Mesendoderm (in vitro differentiated cells): ENCODE results near the gene MAEA.

Source experiments
- DNase-seq: peaks from one replicate; pipeline ENCODE4 v3.0.0; 2013
- H2AK5ac ChIP-seq: 2 replicates; pipeline ENCODE4 v1.6.1; 2013; ENCODE audit warnings: low read length, inconsistent platforms
- H2BK120ac ChIP-seq: 2 replicates; pipeline ENCODE4 v1.6.1; 2013; ENCODE audit warnings: low read depth, mild to moderate bottlenecking, low read length, moderate library complexity, mixed read lengths
- H2BK15ac ChIP-seq: replicated peaks from 2 replicates; pipeline ENCODE4 v1.6.1; 2013; ENCODE audit warnings: low read depth, mild to moderate bottlenecking, moderate library complexity
- H2BK5ac ChIP-seq: 2 replicates; pipeline ENCODE4 v1.6.1; 2013; ENCODE audit warnings: low read length, inconsistent platforms
- H3K18ac ChIP-seq: 2 replicates; pipeline ENCODE4 v1.6.1; 2013; ENCODE audit warnings: mild to moderate bottlenecking, low read length, mixed read lengths
- H3K23ac ChIP-seq: one replicate; pipeline ENCODE4 v1.6.1; 2013; ENCODE audit warnings: low read length
- H3K27ac ChIP-seq: 2 replicates; pipeline ENCODE4 v1.5.1; 2013; ENCODE audit warnings: low read depth, mild to moderate bottlenecking, inconsistent platforms, low read length, moderate library complexity
- H3K27me3 ChIP-seq: 2 replicates; pipeline ENCODE4 v1.6.1; 2013; ENCODE audit warnings: low read length, control low read depth, mild to moderate bottlenecking, inconsistent platforms; ENCODE audit not compliant: insufficient read depth, poor library complexity
- H3K36me3 ChIP-seq: 2 replicates; pipeline ENCODE4 v1.6.1; 2013; ENCODE audit warnings: low read length, inconsistent platforms; ENCODE audit not compliant: control insufficient read depth, insufficient read depth
- H3K4ac ChIP-seq: one replicate; pipeline ENCODE4 v1.6.1; 2013; ENCODE audit warnings: low read depth, mild to moderate bottlenecking, low read length, moderate library complexity
- H3K4me1 ChIP-seq: 2 replicates; pipeline ENCODE4 v1.6.1; 2013; ENCODE audit warnings: low read depth, low read length, inconsistent platforms; ENCODE audit not compliant: control insufficient read depth
- H3K4me2 ChIP-seq: 2 replicates; pipeline ENCODE4 v1.6.1; 2013; ENCODE audit warnings: low read length
- H3K4me3 ChIP-seq: 2 replicates; pipeline ENCODE4 v1.5.1; 2013; ENCODE audit warnings: mild to moderate bottlenecking, low read length
- H3K56ac ChIP-seq: one replicate; pipeline ENCODE4 v1.6.1; 2013; ENCODE audit warnings: low read length
- H3K79me1 ChIP-seq: 2 replicates; pipeline ENCODE4 v1.6.1; 2013; ENCODE audit warnings: low read length, inconsistent platforms
- H3K79me2 ChIP-seq: 2 replicates; pipeline ENCODE4 v1.6.1; 2013; ENCODE audit warnings: mild to moderate bottlenecking, low read length; ENCODE audit not compliant: control insufficient read depth, insufficient read depth
- H3K9ac ChIP-seq: 2 replicates; pipeline ENCODE4 v1.6.1; 2013; ENCODE audit warnings: low read length, inconsistent platforms
- H4K5ac ChIP-seq: one replicate; pipeline ENCODE4 v1.6.1; 2013; ENCODE audit warnings: low read length
- H4K8ac ChIP-seq: one replicate; pipeline ENCODE4 v1.6.1; 2013; ENCODE audit warnings: low read depth, mild to moderate bottlenecking, control low read depth, low read length, moderate library complexity
- WGBS: extraction: QIAGEN DNeasy Blood & Tissue Kit; methylation state at CpG from one replicate; pipeline ENCODE4 v1.1.7; 2013; ENCODE audit warnings: low lambda C conversion rate, missing lambda C conversion rate; ENCODE audit not compliant: insufficient coverage; ENCODE audit errors: extremely low coverage; 5-methylcytosine and 5-hydroxymethylcytosine counted together

MAEA gene

DNA sequence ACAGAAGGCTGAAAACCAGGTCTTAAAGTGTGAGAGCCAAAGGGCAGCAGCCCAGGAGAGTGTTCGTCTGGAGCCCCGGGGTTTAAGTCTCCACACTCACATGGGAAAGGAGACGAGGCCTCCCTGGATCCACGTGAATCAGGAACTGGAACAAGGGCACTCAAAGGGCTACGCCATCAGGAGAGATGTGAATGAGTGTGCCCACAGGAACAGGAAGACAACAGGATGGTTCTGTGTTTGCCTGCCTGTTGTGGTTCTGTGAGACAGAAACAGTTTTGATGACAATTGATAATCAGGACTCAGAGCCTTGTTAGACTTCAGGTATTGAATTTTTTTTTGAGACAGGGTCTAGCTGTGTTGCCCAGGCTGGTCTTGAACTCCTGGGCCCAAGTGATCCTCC, 35.9 kb upstream of the MAEA start:
- no peak overlapping the region for H3K27ac ChIP-seq
- H3K9ac ChIP-seq: no peak overlapping the region
- H3K36me3 ChIP-seq: no peaks in the 10 kb centered on the region
- H3K18ac ChIP-seq: no peak overlapping the region
- H2BK5ac ChIP-seq: no peak overlapping the region
- H3K4me3 ChIP-seq: no peak overlapping the region
- H3K79me2 ChIP-seq: no peaks in the 10 kb centered on the region
- H3K4me1 ChIP-seq: no peaks in the 10 kb centered on the region
- H3K27me3 ChIP-seq: no peaks in the 10 kb centered on the region
- H4K5ac ChIP-seq: no peak overlapping the region
- H2AK5ac ChIP-seq: no peak overlapping the region
- H2BK120ac ChIP-seq: no peak overlapping the region
- H2BK15ac ChIP-seq: no peak overlapping the region
- H3K4me2 ChIP-seq: no peak overlapping the region
- peaks cover 2% of the 10 kb centered on the region for H3K79me1 ChIP-seq
- no peak overlapping the region for H3K23ac ChIP-seq
- no CpG with 5 or more reads among the region's 5 CpGs for WGBS
- H3K56ac ChIP-seq: no peak overlapping the region
- H4K8ac ChIP-seq: no peak overlapping the region
- no peak for DNase-seq
- H3K4ac ChIP-seq: no peak overlapping the region

DNA sequence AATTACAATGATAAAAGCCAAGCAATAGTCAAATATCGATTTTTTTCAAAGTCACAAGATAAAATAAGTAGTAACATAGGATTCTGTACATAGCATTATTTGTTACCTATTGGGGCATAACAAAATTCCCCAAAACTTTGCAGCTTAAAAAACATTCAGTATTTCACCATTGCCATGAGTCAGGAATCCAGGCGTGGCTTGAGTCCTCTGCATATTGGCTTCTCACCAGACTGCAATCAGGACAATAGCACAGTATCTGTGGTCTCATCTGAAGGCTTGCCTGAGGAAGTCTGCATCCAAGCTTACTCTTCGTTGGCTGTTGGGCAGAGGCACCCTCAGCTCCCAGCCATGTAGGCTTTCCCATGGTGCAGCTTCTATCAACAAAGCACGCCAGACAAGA, 34.5 kb upstream of the MAEA start:
- H2BK5ac ChIP-seq: no peak overlapping the region
- no peak overlapping the region for H2AK5ac ChIP-seq
- H3K23ac ChIP-seq: no peak overlapping the region
- DNase-seq: no peak
- H4K8ac ChIP-seq: no peak overlapping the region
- H2BK15ac ChIP-seq: no peak overlapping the region
- no peak overlapping the region for H4K5ac ChIP-seq
- no peak overlapping the region for H3K56ac ChIP-seq
- H3K79me1 ChIP-seq: no peaks in the 10 kb centered on the region
- WGBS: no CpG with 5 or more reads among the region's 4 CpGs
- H3K36me3 ChIP-seq: no peaks in the 10 kb centered on the region
- no peak overlapping the region for H3K4me2 ChIP-seq
- no peaks in the 10 kb centered on the region for H3K27me3 ChIP-seq
- H3K4me3 ChIP-seq: no peak overlapping the region
- no peak overlapping the region for H3K9ac ChIP-seq
- H3K18ac ChIP-seq: no peak overlapping the region
- H3K27ac ChIP-seq: no peak overlapping the region
- H2BK120ac ChIP-seq: no peak overlapping the region
- H3K79me2 ChIP-seq: no peaks in the 10 kb centered on the region
- no peak overlapping the region for H3K4ac ChIP-seq
- H3K4me1 ChIP-seq: no peaks in the 10 kb centered on the region

DNA sequence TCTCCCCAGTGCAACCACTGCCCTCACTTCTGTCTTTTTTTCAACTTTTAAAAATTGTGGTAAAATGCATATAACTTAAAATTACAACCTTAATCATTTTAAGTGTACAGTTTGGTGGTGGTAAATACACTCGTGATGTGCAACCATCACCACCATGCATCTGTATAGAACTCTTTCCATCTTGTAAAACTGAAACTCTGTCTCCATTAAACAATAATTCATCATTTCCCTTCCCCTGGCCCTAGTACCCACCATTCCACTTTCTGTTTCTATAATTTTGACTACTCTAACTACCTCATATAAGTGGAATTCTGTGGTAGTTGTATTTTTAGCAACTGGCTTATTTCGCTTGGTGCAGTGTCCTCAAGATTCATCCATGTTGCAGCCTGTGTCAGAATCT, 34.0 kb upstream of the MAEA start:
- Histone ChIP-seq H3K27me3 (no peaks in the 10 kb centered on the region), H3K79me1 (no peaks in the 10 kb centered on the region), H4K8ac (no peak overlapping the region), H3K4me1 (no peaks in the 10 kb centered on the region), H3K4me3 (no peak overlapping the region), H3K36me3 (no peaks in the 10 kb centered on the region), H3K18ac (no peak overlapping the region), H3K27ac (no peak overlapping the region), H3K4me2 (no peak overlapping the region), H4K5ac (no peak overlapping the region), H2BK5ac (no peak overlapping the region), H3K9ac (no peak overlapping the region), H3K79me2 (no peaks in the 10 kb centered on the region), H3K23ac (no peak overlapping the region), H3K4ac (no peak overlapping the region), H3K56ac (no peak overlapping the region), H2AK5ac (no peak overlapping the region), H2BK120ac (no peak overlapping the region), H2BK15ac (no peak overlapping the region)
- no peak for DNase-seq
- no CpG with 5 or more reads among the region's 2 CpGs for WGBS

DNA sequence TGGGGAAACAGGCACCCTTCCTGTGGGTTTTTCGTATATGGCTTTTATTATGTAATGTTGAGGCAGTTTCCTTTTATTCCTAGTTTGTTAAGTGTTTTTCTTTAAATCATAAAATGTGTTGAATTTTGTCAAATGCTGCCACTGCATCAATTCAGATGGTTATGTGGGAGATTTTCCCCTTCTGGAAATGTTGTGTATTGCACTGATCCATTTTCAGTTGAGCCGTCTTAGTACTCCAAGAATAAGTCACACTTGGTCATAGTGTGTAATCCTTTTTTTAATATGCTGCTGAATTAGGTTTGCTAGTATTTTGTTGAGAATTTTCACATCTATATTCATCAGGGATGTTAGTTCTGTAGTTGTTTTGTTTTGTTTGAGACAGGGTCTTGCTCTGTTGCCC, 31.2 kb upstream of the MAEA start:
- no peak overlapping the region for H2BK120ac ChIP-seq
- H3K4me2 ChIP-seq: no peak overlapping the region
- no peak overlapping the region for H4K5ac ChIP-seq
- H3K36me3 ChIP-seq: no peaks in the 10 kb centered on the region
- H3K27me3 ChIP-seq: no peaks in the 10 kb centered on the region
- no peak for DNase-seq
- H2BK5ac ChIP-seq: no peak overlapping the region
- no peak overlapping the region for H2BK15ac ChIP-seq
- no peaks in the 10 kb centered on the region for H3K79me1 ChIP-seq
- no peaks in the 10 kb centered on the region for H3K4me1 ChIP-seq
- no peak overlapping the region for H3K23ac ChIP-seq
- H3K18ac ChIP-seq: no peak overlapping the region
- no peak overlapping the region for H2AK5ac ChIP-seq
- no peak overlapping the region for H3K56ac ChIP-seq
- H3K9ac ChIP-seq: no peak overlapping the region
- no CpG with 5 or more reads among the region's 2 CpGs for WGBS
- no peak overlapping the region for H3K4me3 ChIP-seq
- H3K4ac ChIP-seq: no peak overlapping the region
- H3K27ac ChIP-seq: no peak overlapping the region
- H4K8ac ChIP-seq: no peak overlapping the region
- H3K79me2 ChIP-seq: no peaks in the 10 kb centered on the region

DNA sequence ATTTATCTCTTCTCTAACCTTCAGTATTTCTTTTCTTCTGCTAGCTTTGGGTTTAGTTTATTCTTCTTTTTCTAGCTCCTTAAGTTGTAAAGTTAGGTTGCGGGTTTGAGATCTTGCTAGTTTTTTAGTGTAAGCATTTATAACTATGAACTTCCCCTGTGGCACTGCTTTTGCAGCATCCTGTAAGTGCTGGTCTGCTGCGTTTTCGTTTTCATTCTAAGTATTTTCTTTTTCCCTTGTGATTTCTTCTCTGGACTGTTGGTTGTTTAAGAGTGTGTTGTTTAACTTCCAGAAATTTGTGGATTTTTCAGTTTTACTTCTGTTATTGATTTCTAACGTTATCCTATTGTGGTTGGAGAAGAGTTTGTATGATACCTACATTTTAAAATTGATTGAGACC, 29.7 kb upstream of the MAEA start:
- WGBS: no CpG with 5 or more reads among the region's 4 CpGs

DNA sequence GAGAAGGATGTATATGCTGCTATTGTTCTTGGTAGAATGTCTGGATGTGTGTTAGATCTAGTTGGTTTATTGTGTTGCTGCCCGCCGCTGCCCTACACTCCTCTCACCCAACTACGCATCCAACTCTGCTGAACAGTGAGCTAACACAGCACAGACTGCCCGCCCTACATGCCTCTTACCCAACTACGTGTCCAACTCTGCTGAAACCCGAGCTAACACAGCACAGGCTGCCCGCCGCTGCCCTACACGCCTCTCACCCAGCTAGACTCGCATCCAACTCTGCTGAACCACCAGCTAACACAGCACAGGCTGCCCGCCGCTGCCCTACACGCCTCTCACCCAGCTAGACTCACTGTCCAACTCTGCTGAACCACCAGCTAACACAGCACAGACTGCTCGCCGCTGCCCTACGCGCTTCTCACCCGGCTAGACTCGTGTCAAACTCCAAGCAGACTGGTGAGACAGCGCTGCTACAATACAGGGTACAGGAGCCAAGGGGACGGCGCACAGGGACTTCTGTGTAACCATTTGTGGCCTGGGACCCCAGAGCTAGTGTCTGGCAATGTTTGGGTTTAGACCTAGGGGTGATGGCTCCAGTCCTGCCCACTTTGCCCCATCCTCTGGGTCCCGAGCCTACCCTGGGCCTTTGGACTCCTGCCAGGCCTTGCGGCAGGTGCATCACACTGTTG, 29.1 kb upstream of the MAEA start:
- Histone ChIP-seq H3K56ac (no peak overlapping the region), H3K23ac (no peak overlapping the region), H2AK5ac (no peak overlapping the region), H3K27ac (no peak overlapping the region), H4K5ac (no peak overlapping the region), H2BK5ac (no peak overlapping the region), H3K27me3 (no peaks in the 10 kb centered on the region), H3K4me3 (no peak overlapping the region), H3K18ac (no peak overlapping the region), H3K79me1 (no peaks in the 10 kb centered on the region), H2BK15ac (no peak overlapping the region), H4K8ac (no peak overlapping the region), H3K4me1 (no peaks in the 10 kb centered on the region), H3K79me2 (no peaks in the 10 kb centered on the region), H3K4ac (no peak overlapping the region), H3K4me2 (no peak overlapping the region), H3K36me3 (no peaks in the 10 kb centered on the region), H2BK120ac (no peak overlapping the region), H3K9ac (no peak overlapping the region)
- no CpG with 5 or more reads among the region's 24 CpGs for WGBS
- no peak for DNase-seq

More for the DNA sequence above, 29.7 kb upstream of the MAEA start:
- Histone ChIP-seq H3K4me1 (no peaks in the 10 kb centered on the region), H3K4ac (no peak overlapping the region), H3K27me3 (no peaks in the 10 kb centered on the region), H2AK5ac (no peak overlapping the region), H3K79me2 (no peaks in the 10 kb centered on the region), H3K23ac (no peak overlapping the region), H3K4me2 (no peak overlapping the region), H4K8ac (no peak overlapping the region), H2BK15ac (no peak overlapping the region), H3K18ac (no peak overlapping the region), H2BK120ac (no peak overlapping the region), H3K27ac (no peak overlapping the region), H3K36me3 (no peaks in the 10 kb centered on the region), H3K9ac (no peak overlapping the region), H2BK5ac (no peak overlapping the region), H3K56ac (no peak overlapping the region), H3K4me3 (no peak overlapping the region), H3K79me1 (no peaks in the 10 kb centered on the region), H4K5ac (no peak overlapping the region)
- DNase-seq: no peak
